Inflammatory macrophage treated with lipopolysaccharide for 1 hour (primary cell): ENCODE data around the gene TMEM135.

Source experiments
- DNase-seq, 2 donors: peaks; one replicate each; pipeline ENCODE4 v3.0.0-alpha.2; 2020 to 2022

The TMEM135 gene

GRCh38 chr11:87201376-87201775, 163.6 kb downstream of the TMEM135 start:
- DNase-seq, result no peak

- no peak for DNase-seq
These were observed 166.3 kb downstream of the TMEM135 start for GRCh38 chr11:87203907-87204602.

- no peak for DNase-seq
These were observed 175.2 kb downstream of the TMEM135 start for GRCh38 chr11:87212891-87213290.

GRCh38 chr11:87213444-87213843, 175.7 kb downstream of the TMEM135 start:
- DNase-seq, result no peak

GRCh38 chr11:87215236-87215635, 177.5 kb downstream of the TMEM135 start:
- no peak for DNase-seq

GRCh38 chr11:87219266-87219665, 181.5 kb downstream of the TMEM135 start:
- no peak for DNase-seq

- no peak for DNase-seq
These were observed 186.1 kb downstream of the TMEM135 start for GRCh38 chr11:87223816-87224215.

- no peak for DNase-seq
These were observed 186.8 kb downstream of the TMEM135 start for GRCh38 chr11:87224486-87224885.

GRCh38 chr11:87228820-87229219, 191.1 kb downstream of the TMEM135 start:
- DNase-seq, result no peak

- peak; percentile 43 to 82 for DNase-seq
These were observed 193.3 kb downstream of the TMEM135 start for GRCh38 chr11:87230995-87231394.

- DNase-seq, result no peak
These were observed 194.6 kb downstream of the TMEM135 start for GRCh38 chr11:87232320-87232719.

- DNase-seq, result no peak
These were observed 197.6 kb downstream of the TMEM135 start for GRCh38 chr11:87235366-87235765.

GRCh38 chr11:87236368-87236767, 198.6 kb downstream of the TMEM135 start:
- no peak for DNase-seq

GRCh38 chr11:87239001-87239400, 201.3 kb downstream of the TMEM135 start:
- DNase-seq, result no peak

GRCh38 chr11:87239531-87239930, 201.8 kb downstream of the TMEM135 start:
- DNase-seq, result no peak

- DNase-seq, result no peak
These were observed 213.8 kb downstream of the TMEM135 start for GRCh38 chr11:87251560-87251959.

- no peak for DNase-seq
These were observed 215.1 kb downstream of the TMEM135 start for GRCh38 chr11:87252869-87253268.

- DNase-seq, result no peak
These were observed 216.8 kb downstream of the TMEM135 start for GRCh38 chr11:87254562-87254961.

- no peak for DNase-seq
These were observed 217.9 kb downstream of the TMEM135 start for GRCh38 chr11:87255589-87255988.

- DNase-seq, result no peak
These were observed 219.1 kb downstream of the TMEM135 start for GRCh38 chr11:87256694-87257340.

- no peak for DNase-seq
These were observed 220.6 kb downstream of the TMEM135 start for GRCh38 chr11:87258171-87258833.

- no peak for DNase-seq
These were observed 222.0 kb downstream of the TMEM135 start for GRCh38 chr11:87259736-87260135.

- no peak for DNase-seq
These were observed 223.1 kb downstream of the TMEM135 start for GRCh38 chr11:87260811-87261210.

- DNase-seq, result no peak
These were observed 225.6 kb downstream of the TMEM135 start for GRCh38 chr11:87263264-87263838.
